Skeletal muscle tissue (tissue), 4 donors: Measurements from ENCODE around the gene PDE1C. TPM values are rescaled to one million over a fixed set of nuclear protein-coding genes. Genes with fewer than 3 reads are reported as not detected.

ENCODE experiments used
- H3K27ac ChIP-seq: one replicate; pipeline ENCODE4 v1.7.0; 2013; ENCODE audit warnings: mild to moderate bottlenecking, low read depth, low read length, inconsistent platforms
- H3K27me3 ChIP-seq, 3 donors: one replicate each; pipeline ENCODE4 v1.7.0; 2013; ENCODE audit warnings: low read length in 3 of 3; ENCODE audit not compliant: control insufficient read depth in 3 of 3, insufficient read depth in 3 of 3
- H3K36me3 ChIP-seq, 3 donors: one replicate each; pipeline ENCODE4 v1.7.0; 2013; ENCODE audit warnings: low read length in 3 of 3; ENCODE audit not compliant: control insufficient read depth in 3 of 3, insufficient read depth in 3 of 3
- H3K4me1 ChIP-seq, 3 donors: one replicate each; pipeline ENCODE4 v1.7.0; 2013; ENCODE audit warnings: low read length in 3 of 3, mild to moderate bottlenecking in 3 of 3; ENCODE audit not compliant: control insufficient read depth in 3 of 3, insufficient read depth in 3 of 3
- H3K4me3 ChIP-seq, 3 donors: one replicate each; pipeline ENCODE4 v1.7.0; 2013; ENCODE audit warnings: low read length in 3 of 3
- H3K9ac ChIP-seq, 3 donors: one replicate each; pipeline ENCODE4 v1.7.0; 2013; ENCODE audit warnings: low read length in 3 of 3, mild to moderate bottlenecking in 3 of 3, moderate library complexity in 2 of 3, low read depth in 1 of 3
- H3K9me3 ChIP-seq, 3 donors: one replicate each; pipeline ENCODE4 v1.7.0; 2013; ENCODE audit warnings: low read length in 3 of 3; ENCODE audit not compliant: control insufficient read depth in 3 of 3
- total RNA-seq: library from RNA; depleted of rRNA; stranded (reverse); fragments of >200 nt; gene quantifications from one replicate; pipeline ENCODE4 v1.2.3, GENCODE V29; 2014
- donor health status: Osteomylitis.

PDE1C gene
- total RNA-seq, 1 donor from 2014 or later: 2.1 TPM

- H3K36me3 ChIP-seq: no peaks in the 10 kb centered on the region
- H3K9me3 ChIP-seq: no peaks in the 10 kb centered on the region
- no peak overlapping the region for H3K27ac ChIP-seq
- no peak overlapping the region for H3K4me3 ChIP-seq
- H3K9ac ChIP-seq: no peak overlapping the region
- no peaks in the 10 kb centered on the region for H3K27me3 ChIP-seq
- peaks cover 0 to 6% (median 3%) of the 10 kb centered on the region in 3 donors for H3K4me1 ChIP-seq
Observed at GRCh38 chr7:31919678-31920369, 150.4 kb downstream of the PDE1C start.

- H3K4me3 ChIP-seq: no peak overlapping the region
- no peaks in the 10 kb centered on the region for H3K27me3 ChIP-seq
- H3K9ac ChIP-seq: no peak overlapping the region
- H3K36me3 ChIP-seq: no peaks in the 10 kb centered on the region
- H3K9me3 ChIP-seq: no peaks in the 10 kb centered on the region
- no peak overlapping the region for H3K27ac ChIP-seq
- peaks cover 0 to 6% (median 3%) of the 10 kb centered on the region in 3 donors for H3K4me1 ChIP-seq
Observed at GRCh38 chr7:31918706-31919393, 151.4 kb downstream of the PDE1C start.

DNA sequence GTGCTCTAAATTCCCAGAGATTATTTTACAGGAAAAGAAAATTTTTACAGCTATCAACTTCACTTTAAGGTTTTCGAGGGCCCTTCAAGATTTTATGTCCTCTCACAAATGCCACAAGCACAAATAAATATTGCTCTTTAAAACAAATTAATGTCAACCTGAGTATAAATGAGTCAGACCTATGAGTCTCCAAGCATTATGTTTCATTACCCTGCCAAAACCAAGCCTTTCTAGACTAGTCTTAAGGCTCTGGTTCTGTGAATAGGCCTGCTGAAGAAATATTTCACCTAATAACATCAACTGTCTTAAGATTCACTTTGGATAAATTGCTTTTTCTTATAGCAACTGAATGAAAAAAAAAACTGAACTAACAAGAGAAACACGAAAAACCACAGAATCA is 153.0 kb downstream of the PDE1C start:
- Histone ChIP-seq H3K4me1 (peaks cover 0 to 6% (median 3%) of the 10 kb centered on the region in 3 donors), H3K4me3 (no peak overlapping the region), H3K9ac (no peak overlapping the region), H3K36me3 (no peaks in the 10 kb centered on the region), H3K27ac (no peak overlapping the region), H3K9me3 (no peaks in the 10 kb centered on the region), H3K27me3 (no peaks in the 10 kb centered on the region)

- H3K4me1 ChIP-seq: peaks cover 0 to 5% (median 2%) of the 10 kb centered on the region in 3 donors
- H3K36me3 ChIP-seq: no peaks in the 10 kb centered on the region
- no peak overlapping the region for H3K4me3 ChIP-seq
- no peaks in the 10 kb centered on the region for H3K9me3 ChIP-seq
- H3K9ac ChIP-seq: no peak overlapping the region
- no peak overlapping the region for H3K27ac ChIP-seq
- no peaks in the 10 kb centered on the region for H3K27me3 ChIP-seq
Observed at GRCh38 chr7:31910191-31910590, 160.0 kb downstream of the PDE1C start.

GRCh38 chr7:31906479-31907171 is 163.6 kb downstream of the PDE1C start:
- no peak overlapping the region for H3K9ac ChIP-seq
- no peaks in the 10 kb centered on the region for H3K9me3 ChIP-seq
- H3K27me3 ChIP-seq: no peaks in the 10 kb centered on the region
- no peaks in the 10 kb centered on the region for H3K36me3 ChIP-seq
- H3K4me1 ChIP-seq: peaks cover 0 to 5% (median 2%) of the 10 kb centered on the region in 3 donors
- H3K4me3 ChIP-seq: no peak overlapping the region
- no peak overlapping the region for H3K27ac ChIP-seq

DNA sequence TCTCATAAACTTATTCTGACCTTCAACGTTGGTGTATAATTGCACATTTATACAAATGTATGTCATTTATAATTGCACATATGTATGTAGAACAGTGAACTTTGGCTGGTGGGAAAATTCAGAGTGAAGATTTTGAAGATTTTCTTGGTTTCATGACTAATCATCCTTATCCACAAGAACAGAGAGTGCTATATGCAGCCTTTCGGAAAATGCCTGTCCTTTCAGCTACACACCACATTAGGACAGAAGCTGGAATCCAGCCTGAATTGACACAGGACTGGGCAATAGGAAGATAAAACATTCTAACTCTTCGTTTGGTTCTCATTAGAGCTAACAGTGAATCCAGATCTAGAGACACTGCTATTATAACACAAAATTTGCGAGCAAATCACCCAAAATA is 166.2 kb downstream of the PDE1C start:
- Histone ChIP-seq H3K4me1 (peaks cover 0 to 5% (median 2%) of the 10 kb centered on the region in 3 donors), H3K36me3 (no peaks in the 10 kb centered on the region), H3K27me3 (no peaks in the 10 kb centered on the region), H3K27ac (no peak overlapping the region), H3K9me3 (no peaks in the 10 kb centered on the region), H3K4me3 (no peak overlapping the region), H3K9ac (no peak overlapping the region)

- no peak overlapping the region for H3K4me3 ChIP-seq
- H3K4me1 ChIP-seq: no peaks in the 10 kb centered on the region
- no peak overlapping the region for H3K27ac ChIP-seq
- H3K36me3 ChIP-seq: no peaks in the 10 kb centered on the region
- H3K9me3 ChIP-seq: no peaks in the 10 kb centered on the region
- no peaks in the 10 kb centered on the region for H3K27me3 ChIP-seq
- no peak overlapping the region for H3K9ac ChIP-seq
Observed at GRCh38 chr7:31899356-31899927, 170.8 kb downstream of the PDE1C start.

DNA sequence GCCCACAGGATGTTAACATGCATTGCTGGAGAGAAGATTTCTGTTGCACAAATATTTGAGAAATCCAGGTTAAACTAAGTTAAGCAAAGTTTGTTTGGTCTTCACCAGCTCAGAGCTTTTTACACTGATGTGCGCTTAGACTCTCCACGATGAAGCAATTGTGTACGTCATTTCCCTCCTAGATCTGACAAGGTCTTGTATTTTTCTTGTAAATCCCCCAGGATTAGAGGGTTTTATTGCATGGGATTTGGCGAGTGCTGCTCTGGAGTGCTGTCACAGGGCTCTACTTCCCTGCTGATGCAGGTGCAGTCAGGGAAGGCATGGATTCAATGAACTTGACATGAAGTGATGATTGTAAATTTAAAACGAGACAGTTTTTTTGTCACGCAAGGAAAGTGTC is 173.3 kb downstream of the PDE1C start:
- Histone ChIP-seq H3K4me1 (no peaks in the 10 kb centered on the region), H3K4me3 (no peak overlapping the region), H3K27me3 (no peaks in the 10 kb centered on the region), H3K36me3 (no peaks in the 10 kb centered on the region), H3K9me3 (no peaks in the 10 kb centered on the region), H3K27ac (no peak overlapping the region), H3K9ac (no peak overlapping the region)

DNA sequence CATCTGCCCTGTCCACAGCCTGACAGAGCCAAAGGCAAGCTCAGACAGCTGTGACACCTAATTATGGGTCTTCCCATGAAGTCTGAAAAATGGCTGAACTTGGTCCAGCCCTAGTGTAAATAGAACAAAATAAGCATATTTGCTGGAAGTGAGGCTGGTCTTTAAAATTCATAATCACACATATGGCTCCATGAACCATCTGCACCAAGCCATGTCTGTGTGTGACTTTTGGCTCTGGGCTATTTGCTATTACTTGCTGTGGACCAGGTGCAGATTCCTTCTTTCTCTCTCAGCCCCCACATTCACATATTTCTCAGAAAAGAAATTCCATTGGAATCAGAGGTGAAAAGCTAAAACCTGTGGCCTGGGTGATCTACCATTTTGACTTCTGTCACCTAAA is 175.9 kb downstream of the PDE1C start:
- H3K36me3 ChIP-seq: no peaks in the 10 kb centered on the region
- no peaks in the 10 kb centered on the region for H3K27me3 ChIP-seq
- no peak overlapping the region for H3K27ac ChIP-seq
- H3K9me3 ChIP-seq: no peaks in the 10 kb centered on the region
- H3K4me1 ChIP-seq: no peaks in the 10 kb centered on the region
- no peak overlapping the region for H3K4me3 ChIP-seq
- H3K9ac ChIP-seq: no peak overlapping the region

GRCh38 chr7:31893365-31893764 is 176.8 kb downstream of the PDE1C start:
- Histone ChIP-seq H3K4me1 (no peaks in the 10 kb centered on the region), H3K27ac (no peak overlapping the region)

More at GRCh38 chr7:31893365-31893764, 176.8 kb downstream of the PDE1C start:
- Histone ChIP-seq H3K9ac (no peak overlapping the region), H3K4me3 (no peak overlapping the region), H3K9me3 (no peaks in the 10 kb centered on the region), H3K36me3 (no peaks in the 10 kb centered on the region), H3K27me3 (no peaks in the 10 kb centered on the region)
